Measurements from ENCODE around the gene G3BP1.

GRCh38 chr5:151758430-151759241, 13.1 kb upstream of the G3BP1 start, which contains the start of gene ATOX1:
- TF ChIP-seq CTCF (IDR thresholded peaks at IDR 0.05) (peak in 4 of 7 experiments; percentile 12 to 52 (median 29)), POLR2A (IDR thresholded peaks at IDR 0.05) (peak in 1 of 4 donors; percentile 36)

All from stomach (tissue), 4 donors.